Right lobe of liver (tissue), 6 donors: ENCODE results near the gene COL16A1. TPM values are rescaled to one million over a fixed set of nuclear protein-coding genes. Genes with fewer than 3 reads are reported as not detected.
A peak's percentile ranks its signal among the peaks of the same experiment; 100 is the strongest.

ENCODE experiments used
- ATAC-seq, 4 donors: fragments of 200-7000 bp; cut with Tn5 transposase; one replicate each; pipeline ENCODE4 v1.9.1; 2020; ENCODE audit warnings: mild to moderate bottlenecking in 4 of 4, moderate library complexity in 4 of 4
- DNase-seq, 3 donors: peaks; one replicate each; pipeline ENCODE4 v3.0.0-alpha.2; 2020
- H3K27ac ChIP-seq, 3 donors: fragments of 200-600 bp; one replicate each; pipeline ENCODE4 v1.8.0; 2022
- H3K27me3 ChIP-seq, 2 donors: fragments of 200-600 bp; one replicate each; pipeline ENCODE4 v1.8.0; 2022
- H3K36me3 ChIP-seq, 4 donors: fragments of 200-600 bp; sonication (generic) in 1 of 4; one replicate each; pipeline versions ENCODE4 v1.5.1 to v1.8.0; 2017 to 2022; ENCODE audit warnings: control low read depth in 1 of 4
- H3K4me1 ChIP-seq, 4 donors: fragments of 200-600 bp; sonication (generic) in 1 of 4; one replicate each; pipeline versions ENCODE4 v1.5.1 to v1.8.0; 2017 to 2022; ENCODE audit warnings: control low read depth in 1 of 4
- H3K4me3 ChIP-seq, 3 donors: fragments of 200-600 bp; one replicate each; pipeline ENCODE4 v1.8.0; 2022
- H3K9me3 ChIP-seq, 4 donors: fragments of 200-600 bp; sonication (generic) in 1 of 4; one replicate each; pipeline versions ENCODE4 v1.5.1 to v1.8.0; 2017 to 2022; ENCODE audit warnings: control low read depth in 1 of 4
- CTCF ChIP-seq, 4 donors: fragments of 200-600 bp in 3 of 4; fragments of 450-650 bp in 1 of 4; IDR thresholded peaks; one replicate each; pipeline versions ENCODE4 v1.5.1 to v1.8.0; 2016 to 2022; ENCODE audit warnings: antibody characterized with exemption in 4 of 4, mild to moderate bottlenecking in 2 of 4
- POLR2A ChIP-seq: fragments of 450-650 bp; IDR thresholded peaks from one replicate; pipeline ENCODE4 v1.6.1; 2017; ENCODE audit warnings: antibody characterized with exemption, mild to moderate bottlenecking
- WGBS: methylation state at CpG from one replicate; pipeline ENCODE4 v1.1.6; 2018; ENCODE audit warnings: low coverage, low lambda C conversion rate; ENCODE audit not compliant: insufficient coverage; ENCODE audit errors: missing lambda C conversion rate; 5-methylcytosine and 5-hydroxymethylcytosine counted together
- intact Hi-C, 2 donors: fragments of 100-400 bp; cut with DNase I; formaldehyde crosslinking; loops; one replicate each; pipeline versions ENCODE4 v1.11.2 to v1.14.1; 2022
- total RNA-seq, 6 experiments: library from RNA; depleted of rRNA in 2 of 6; stranded (reverse); fragments of >200 nt in 2 of 6; fragmentation: NEBNext Ultra II Directional in 3 of 6; extraction: Animal tissue kit (Norgen Biotek cat#: 25700) in 3 of 6; gene quantifications; one replicate each; pipeline versions ENCODE4 v1.1.0 to v1.2.4, GENCODE V29; 2016 to 2023
- donor health status: DM: no; HTN: yes; CAD: no.
- donor health status: DM: no; HTN: no; CAD: no.
- donor health status: DM: no; HTN: no; CAD: no.
- donor health status: DM: no; HTN: yes; CAD: no.
- donor health status: DM: no; HTN: yes; CAD: no.

The COL16A1 gene
- total RNA-seq, 6 experiments from 2014 or later = 0.73 to 3.5 (median 1.9) TPM

GRCh38 chr1:31704271-31705079 lies 658 bp upstream of the COL16A1 start:
- H3K4me3 ChIP-seq = peak overlapping the region in 2 of 3 donors; percentile 18 to 21
- ATAC-seq (peak; percentile 63 to 73 (median 68)), DNase-seq (peak in 1 of 3 donors; percentile 62)
- TF ChIP-seq POLR2A (no peak), CTCF (IDR thresholded peaks at IDR 0.05) (no peak)
- no peaks in the 10 kb centered on the region for H3K27me3 ChIP-seq
- intact Hi-C loops = no loop called here
- no peaks in the 10 kb centered on the region for H3K36me3 ChIP-seq
- WGBS = 8% methylated on average over 11 of the region's 19 CpGs
- H3K27ac ChIP-seq = no peak overlapping the region
- peaks cover 0 to 29% (median 8%) of the 10 kb centered on the region in 4 donors for H3K4me1 ChIP-seq
- H3K9me3 ChIP-seq = no peaks in the 10 kb centered on the region

DNA sequence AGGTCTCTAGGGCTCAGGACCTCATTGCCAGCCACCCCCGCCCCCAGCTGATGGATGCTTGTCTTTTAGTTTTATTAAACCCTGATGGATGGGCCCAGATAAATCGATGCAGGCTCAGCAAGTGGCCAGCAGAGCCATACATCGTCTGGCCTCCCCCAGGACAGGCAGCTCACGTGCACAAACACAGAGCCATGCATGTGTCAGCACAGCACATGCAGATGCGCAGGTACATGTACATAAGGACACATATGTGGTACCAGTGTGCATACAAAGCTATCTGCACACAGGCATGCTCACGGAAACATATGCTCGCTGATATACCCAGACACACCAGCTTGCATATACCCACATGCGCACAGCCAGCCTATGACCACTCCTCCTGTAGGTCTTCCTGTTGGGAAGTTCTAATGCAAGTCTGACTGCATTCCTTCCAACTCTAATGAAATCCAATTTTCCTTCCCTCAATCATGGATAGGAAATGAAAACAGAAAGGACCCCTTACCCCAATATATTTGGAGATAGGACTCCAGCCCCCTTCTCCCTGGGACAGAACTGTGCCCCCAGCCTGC lies 897 bp downstream of the COL16A1 start:
- no peaks in the 10 kb centered on the region for H3K27me3 ChIP-seq
- TF ChIP-seq CTCF (IDR thresholded peaks at IDR 0.05) (no peak), POLR2A (no peak)
- no peak for ATAC-seq
- H3K9me3 ChIP-seq = no peaks in the 10 kb centered on the region
- H3K36me3 ChIP-seq = no peaks in the 10 kb centered on the region
- H3K27ac ChIP-seq = no peak overlapping the region
- no peak for DNase-seq
- WGBS = no CpG with 5 or more reads among the region's 8 CpGs
- H3K4me1 ChIP-seq = peaks cover 0 to 29% (median 8%) of the 10 kb centered on the region in 4 donors
- intact Hi-C loops = no loop called here
- no peak overlapping the region for H3K4me3 ChIP-seq

- TF ChIP-seq CTCF (IDR thresholded peaks at IDR 0.05) (no peak), POLR2A (no peak)
- no peaks in the 10 kb centered on the region for H3K27me3 ChIP-seq
- no peak overlapping the region for H3K4me3 ChIP-seq
- intact Hi-C loops = no loop called here
- H3K9me3 ChIP-seq = no peaks in the 10 kb centered on the region
- ATAC-seq = peak; percentile 71 to 83 (median 78)
- WGBS = 21% methylated on average over 4 of the region's 10 CpGs
- H3K27ac ChIP-seq = peak overlapping the region in 1 of 3 donors; percentile 21
- no peaks in the 10 kb centered on the region for H3K36me3 ChIP-seq
- peak; percentile 81 to 85 (median 84) for DNase-seq
- peaks cover 0 to 29% (median 8%) of the 10 kb centered on the region in 4 donors for H3K4me1 ChIP-seq
These were observed 2.6 kb downstream of the COL16A1 start for GRCh38 chr1:31701091-31701736.

GRCh38 chr1:31700468-31701090 lies 3.2 kb downstream of the COL16A1 start:
- peak overlapping the region in 1 of 3 donors; percentile 21 for H3K27ac ChIP-seq
- no peak overlapping the region for H3K4me3 ChIP-seq
- DNase-seq (no peak), ATAC-seq (no peak)
- H3K4me1 ChIP-seq = peaks cover 0 to 29% (median 8%) of the 10 kb centered on the region in 4 donors
- TF ChIP-seq CTCF (IDR thresholded peaks at IDR 0.05) (no peak), POLR2A (no peak)
- 78% methylated on average over 5 of the region's 7 CpGs for WGBS
- no peaks in the 10 kb centered on the region for H3K9me3 ChIP-seq
- H3K27me3 ChIP-seq = no peaks in the 10 kb centered on the region
- intact Hi-C loops = no loop called here
- no peaks in the 10 kb centered on the region for H3K36me3 ChIP-seq
